DMS153 (cell line): ENCODE data around the gene CFAP251.
"Not testable (repeated sequence)": the region's sequence is repeated elsewhere in the genome, so short reads cannot be mapped to it uniquely, and the experiment has no call there.

Source experiments
- DNase-seq: peaks from one replicate; lab custom pipeline; 2025; lab: John Stamatoyannopoulos, UW

Gene CFAP251

DNA sequence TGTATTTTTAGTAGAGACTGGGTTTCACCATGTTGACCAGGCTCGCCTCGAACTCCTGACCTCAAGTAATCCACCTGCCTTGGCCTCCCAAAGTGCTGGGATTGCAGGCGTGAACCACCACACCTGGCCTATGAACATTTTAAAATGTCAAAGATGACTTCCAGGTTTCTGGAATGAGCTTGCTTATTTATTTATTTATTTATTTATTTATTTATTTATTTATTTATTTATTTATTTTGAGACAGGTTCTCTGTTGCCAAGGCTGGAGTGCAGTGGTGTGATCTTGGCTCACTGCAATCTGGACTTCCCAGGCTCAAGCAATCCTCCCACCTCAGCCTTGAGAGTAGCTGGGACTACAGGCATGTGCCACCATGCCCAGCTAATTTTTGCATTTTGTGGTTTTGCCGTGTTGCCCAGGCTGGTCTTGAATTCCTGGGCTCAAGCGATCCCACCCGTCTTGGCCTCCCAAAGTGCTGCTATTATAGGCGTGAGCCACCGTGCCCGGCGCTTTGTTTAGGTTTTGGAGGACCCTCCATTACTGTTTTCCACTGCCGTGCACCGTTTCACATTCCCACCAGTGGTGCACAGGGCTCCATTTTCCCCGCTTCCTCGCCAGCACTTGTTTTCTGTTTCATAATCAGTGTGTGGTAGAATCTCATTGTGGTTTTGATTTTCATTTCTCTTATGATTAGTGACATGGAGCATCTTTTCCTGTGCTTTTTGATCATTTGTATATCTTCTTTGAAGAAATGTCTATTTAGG is 6.4 kb upstream of the CFAP251 start:
- DNase-seq: no peak

- no peak for DNase-seq
Observed at GRCh38 chr12:121915841-121916321, 2.5 kb upstream of the CFAP251 start.

- peak; percentile 14 for DNase-seq
Observed at GRCh38 chr12:121916719-121917118, 1.7 kb upstream of the CFAP251 start.

DNA sequence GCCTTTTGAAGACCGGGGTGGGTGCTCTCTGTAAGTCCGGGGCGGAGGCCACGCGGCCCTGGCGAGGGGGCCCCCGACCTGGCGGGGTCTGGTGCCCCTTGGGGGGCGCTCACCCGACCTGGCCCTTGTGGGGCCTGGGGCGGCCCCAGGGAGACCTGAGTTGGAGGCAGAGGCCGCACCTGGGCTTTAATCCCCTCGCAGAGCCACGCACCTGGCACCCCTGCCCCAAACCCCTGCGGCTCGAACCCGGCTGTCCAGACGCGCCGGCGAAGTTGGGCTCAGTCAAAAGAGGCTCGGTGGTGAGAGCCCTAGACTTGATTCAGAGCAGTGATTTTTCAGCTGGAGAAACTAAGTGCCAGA is 267 bp downstream of the CFAP251 start:
- DNase-seq: no peak

DNA sequence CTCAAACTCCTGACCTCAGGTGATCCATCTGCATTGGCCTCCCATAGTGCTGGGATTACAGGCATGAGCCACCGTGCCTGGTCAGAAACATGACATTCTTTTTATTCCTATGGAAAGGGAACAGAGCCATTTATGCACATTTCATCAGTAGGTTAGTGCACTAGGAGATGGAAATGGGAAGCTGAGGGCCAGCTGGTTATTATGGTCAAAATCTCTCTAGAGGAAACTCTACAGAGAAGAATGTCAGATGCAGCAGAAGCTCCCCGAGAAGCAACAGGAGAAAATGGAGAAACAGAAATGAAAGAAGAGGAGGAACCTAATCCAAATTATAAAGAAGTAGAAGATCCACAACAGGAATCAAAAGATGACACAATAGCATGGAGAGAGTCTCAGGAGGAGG is 2.7 kb downstream of the CFAP251 start:
- no peak for DNase-seq

DNA sequence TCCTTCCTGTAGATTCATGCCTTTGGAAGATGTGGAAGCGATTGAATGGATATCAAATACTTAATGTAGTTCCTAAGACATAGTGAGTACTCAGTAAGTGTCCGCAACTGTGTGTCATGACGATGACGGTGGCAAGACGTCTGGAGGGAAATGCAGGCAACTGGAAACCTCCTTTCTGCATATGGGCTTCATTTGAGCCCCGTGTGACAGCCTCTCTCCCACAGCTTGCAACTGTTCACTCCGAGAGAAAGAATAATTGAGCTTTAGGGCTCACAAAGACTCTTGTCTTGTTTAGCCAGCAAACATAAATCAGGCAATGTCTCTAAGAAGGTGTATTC is 6.9 kb downstream of the CFAP251 start:
- DNase-seq: no peak

DNA sequence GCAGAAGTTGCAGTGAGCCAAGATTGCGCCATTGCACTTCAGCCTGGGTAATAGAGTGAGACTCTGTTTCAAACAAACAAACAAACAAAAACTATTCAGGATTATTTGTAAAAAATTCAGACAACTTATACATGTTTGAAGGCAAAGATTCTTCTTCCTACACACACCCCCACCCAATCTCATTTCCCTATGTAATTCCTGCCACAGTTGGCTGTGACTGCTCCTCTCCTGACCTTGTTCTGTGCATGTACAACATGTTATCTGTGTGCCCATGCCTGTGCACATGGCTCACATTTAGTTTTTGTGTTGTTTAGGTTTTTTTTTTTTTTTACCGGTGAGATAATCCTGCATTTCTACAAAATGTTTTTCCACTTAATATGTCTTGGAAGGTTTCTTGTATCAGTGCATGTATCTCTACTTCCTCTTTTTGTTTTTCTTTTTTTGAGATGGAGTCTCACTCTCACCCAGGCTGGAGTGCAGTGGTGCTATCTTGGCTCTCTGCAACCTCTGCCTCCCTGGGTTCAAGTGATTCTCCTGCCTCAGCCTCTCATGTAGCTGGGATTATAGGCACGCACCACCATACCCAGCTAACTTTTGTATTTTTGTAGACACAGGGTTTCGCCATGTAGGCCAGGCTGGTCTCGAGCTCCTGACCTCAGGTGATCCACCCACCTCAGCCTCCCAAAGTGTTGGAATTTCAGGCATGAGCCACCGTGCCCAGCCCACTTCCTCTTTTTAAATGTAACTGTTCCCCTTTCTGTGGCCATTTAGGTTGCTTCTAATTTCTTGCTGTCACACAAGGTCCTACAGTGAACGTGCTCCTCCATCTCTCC is 8.7 kb downstream of the CFAP251 start:
- no peak for DNase-seq

GRCh38 chr12:121927813-121928212 is 9.4 kb downstream of the CFAP251 start:
- no peak for DNase-seq

- DNase-seq: not testable (repeated sequence)
Observed at GRCh38 chr12:121929545-121929944, 11.2 kb downstream of the CFAP251 start.

- DNase-seq: no peak
Observed at GRCh38 chr12:121930862-121931261, 12.5 kb downstream of the CFAP251 start.

- DNase-seq: no peak
Observed at GRCh38 chr12:121932176-121932536, 13.8 kb downstream of the CFAP251 start.

- DNase-seq: no peak
Observed at GRCh38 chr12:121932914-121933521, 14.6 kb downstream of the CFAP251 start.

DNA sequence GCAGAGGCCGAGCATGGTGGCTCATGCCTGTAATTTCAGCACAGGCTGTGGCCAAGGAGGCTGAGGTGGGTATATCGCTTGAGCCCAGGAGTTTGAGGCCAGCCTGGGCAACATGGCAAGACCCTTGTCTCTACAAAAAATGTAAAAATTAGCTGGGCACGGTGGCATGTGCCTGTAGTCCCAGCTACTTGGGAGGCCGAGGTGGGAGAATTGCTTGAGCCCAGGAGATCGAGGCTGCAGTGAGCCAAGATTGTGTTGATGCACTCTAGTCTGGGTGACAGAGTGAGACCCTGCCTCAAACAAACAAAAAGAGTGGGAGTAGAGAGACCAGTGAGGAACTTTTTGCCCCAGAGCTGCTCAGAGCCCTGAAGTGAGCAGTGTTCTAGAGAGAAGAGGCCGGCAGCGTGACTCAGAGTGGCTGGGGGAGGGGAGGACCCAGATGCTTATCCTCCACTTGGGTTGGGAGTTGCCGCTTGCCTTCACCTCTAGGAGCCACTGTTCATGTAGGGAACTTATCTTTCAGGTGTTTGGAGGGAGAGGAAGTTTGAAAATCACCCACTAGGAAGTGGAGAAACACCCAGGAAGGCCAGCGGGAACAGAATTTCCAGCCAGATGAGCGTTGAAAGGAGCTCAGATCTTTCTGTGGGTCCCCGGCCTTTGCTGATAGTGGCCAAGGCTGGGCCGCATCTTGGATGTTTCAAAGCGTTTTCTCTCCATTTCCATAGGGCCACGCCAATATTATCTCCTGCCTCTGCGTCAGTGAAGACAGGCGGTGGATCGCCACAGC is 15.3 kb downstream of the CFAP251 start:
- DNase-seq: no peak

DNA sequence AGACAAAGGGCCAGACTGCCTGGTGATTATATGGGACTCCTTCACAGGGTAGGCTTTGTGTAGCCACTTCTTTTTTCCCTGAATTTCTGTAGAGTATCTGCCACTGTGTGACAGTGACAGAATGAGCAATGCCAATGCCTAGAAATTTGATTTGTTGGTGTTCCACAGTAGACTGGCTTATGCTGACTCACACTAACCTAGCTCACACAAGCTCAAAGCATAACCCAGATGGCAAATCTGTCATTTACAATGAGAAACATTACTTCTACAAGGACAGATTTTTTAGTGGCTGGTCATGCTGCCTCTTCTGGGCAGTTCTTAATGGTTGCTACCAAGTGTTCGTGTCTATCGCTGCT is 15.9 kb downstream of the CFAP251 start:
- DNase-seq: no peak

DNA sequence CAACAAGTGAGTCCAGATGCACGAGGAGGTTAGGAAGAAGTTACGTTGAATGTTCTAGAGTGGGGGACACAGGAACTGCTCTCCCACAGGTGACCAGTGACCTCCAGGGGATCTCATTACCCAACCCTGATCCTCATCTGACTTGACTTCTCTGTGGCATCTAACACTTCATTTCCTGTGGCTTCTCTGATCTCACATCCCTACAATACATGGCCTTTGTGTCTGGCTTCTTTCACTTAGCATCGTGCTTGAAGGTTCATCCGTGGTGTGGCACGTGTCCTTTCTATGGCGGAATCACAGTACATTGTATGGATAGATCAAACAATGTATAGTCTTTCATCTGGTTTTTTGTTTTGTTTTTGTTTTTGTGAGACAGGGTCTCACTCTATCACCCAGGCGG is 19.3 kb downstream of the CFAP251 start:
- no peak for DNase-seq

DNA sequence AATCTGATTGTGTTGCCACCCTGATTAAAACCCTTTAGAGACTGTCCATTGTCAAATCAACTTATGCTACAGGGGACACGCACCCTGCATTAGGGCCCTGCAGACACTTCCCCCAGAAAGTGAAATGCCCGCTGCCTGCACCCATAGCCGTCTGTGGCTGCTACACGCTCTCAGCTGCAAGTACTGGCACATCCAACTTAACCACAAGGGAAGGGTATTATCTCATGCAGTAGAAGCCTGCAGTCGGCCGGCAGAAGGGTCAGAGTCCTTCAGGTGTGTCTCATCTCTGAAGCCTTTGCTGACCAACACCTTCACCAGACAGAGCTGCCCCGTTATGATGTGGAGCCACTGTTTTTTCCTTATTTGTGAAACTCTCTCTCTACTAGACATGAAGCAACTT is 20.8 kb downstream of the CFAP251 start:
- no peak for DNase-seq

GRCh38 chr12:121939992-121940766 is 21.8 kb downstream of the CFAP251 start:
- DNase-seq: no peak

DNA sequence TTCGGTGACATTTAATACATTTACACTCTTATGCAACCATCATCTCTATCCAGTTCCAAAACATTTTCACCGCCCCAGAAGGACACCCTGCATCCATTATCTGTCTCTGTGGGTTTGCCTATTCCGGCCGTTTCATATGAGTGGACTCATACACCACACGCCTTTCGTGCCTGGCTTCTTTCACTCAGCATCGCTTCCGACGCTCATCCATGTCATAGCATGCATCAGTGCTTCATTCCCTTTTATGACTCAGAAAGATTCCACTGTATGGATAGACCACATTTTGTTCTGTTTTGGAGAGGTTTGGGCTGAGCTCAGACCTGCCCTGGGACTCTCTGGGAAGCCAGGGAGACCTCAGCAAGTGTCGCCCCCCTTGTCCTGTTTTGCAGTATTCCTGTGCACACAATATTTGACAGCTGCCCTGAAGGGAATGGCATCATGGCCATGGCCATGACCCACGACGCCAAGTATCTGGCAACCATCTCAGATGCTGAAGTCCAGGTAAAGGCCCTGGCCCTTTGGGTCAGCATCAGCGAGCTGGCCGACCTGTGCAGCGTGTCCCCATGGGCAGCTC is 23.8 kb downstream of the CFAP251 start:
- DNase-seq: no peak

DNA sequence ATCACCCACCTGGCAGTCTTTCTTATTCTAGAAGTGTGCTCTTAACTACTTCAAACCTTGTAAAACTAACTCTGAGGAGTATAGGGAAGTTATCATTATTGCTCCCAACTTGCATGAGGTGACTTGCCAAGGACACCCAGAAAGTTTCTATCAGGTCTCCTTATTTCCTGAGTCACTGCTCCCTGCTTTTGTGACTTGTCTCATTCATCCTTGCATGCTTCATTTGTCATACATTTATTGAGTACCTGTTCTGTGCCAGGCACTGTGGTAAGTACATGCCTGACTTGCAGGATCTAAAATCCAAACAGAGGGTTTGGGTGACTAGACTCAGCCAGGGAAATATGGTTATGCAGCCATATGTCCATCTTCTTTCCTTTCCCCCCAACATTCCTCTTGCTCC is 25.5 kb downstream of the CFAP251 start:
- DNase-seq: no peak

DNA sequence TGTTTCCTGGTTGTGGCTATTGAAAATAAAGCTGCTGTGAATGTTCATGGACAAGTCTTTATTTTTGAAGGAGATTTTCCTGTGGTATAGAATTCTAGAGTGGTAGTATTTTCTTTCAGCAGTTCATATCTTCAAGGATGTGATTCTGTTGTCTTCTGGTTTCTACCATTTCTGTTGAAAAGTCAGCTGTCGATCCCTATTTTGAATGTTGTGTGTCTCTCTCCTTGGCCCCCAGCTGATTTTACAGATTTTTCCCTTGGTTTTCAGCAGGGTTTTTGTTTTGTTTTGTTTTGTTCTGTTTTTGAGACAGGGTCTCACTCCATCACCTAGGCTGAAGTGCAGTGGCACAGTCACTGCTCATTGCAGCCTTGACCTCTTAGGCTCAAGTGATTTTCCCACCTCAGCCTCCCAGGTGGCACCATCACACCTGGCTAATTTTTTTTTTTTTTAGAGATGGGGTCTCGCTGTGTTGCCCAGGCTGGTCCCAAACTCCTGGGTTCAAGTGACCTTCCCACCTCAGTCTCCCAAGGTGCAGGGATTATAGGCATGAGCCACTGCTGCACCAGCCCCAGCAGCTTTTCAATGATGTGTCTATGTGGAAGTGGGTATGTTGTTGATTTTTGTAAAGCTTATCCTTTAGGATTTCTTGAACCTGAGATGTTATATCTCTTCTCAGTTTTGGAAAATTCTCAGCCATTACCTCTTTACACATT is 28.1 kb downstream of the CFAP251 start:
- DNase-seq: no peak

DNA sequence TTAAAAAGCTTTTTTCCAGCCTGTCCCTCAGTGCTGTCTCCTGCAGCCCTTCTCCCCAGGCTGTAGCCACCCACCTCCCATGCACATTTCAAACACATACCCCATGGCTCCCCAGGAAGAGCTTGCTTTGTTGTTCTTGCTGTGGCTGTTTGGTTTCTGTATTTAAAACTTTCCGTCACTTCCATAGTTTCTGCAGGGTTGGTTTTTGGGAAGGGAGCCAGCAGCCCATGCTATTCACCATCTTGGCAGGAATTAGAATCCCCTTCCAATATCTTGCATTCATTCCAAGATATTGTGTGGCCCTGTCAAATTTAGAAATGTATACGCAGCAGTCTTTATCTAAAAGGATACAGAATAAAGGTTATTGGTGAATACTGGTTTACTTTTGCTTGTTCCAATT is 29.6 kb downstream of the CFAP251 start:
- DNase-seq: no peak
